WERI-Rb-1 (cell line): Measurements from ENCODE around the gene FAM25A.
"Not testable (repeated sequence)": the region's sequence is repeated elsewhere in the genome, so short reads cannot be mapped to it uniquely, and the experiment has no call there.

Experiments
- DNase-seq: peaks from one replicate; pipeline ENCODE4 v3.0.0-alpha.2; 2020
- H3K27ac ChIP-seq: fragments of 250-450 bp; sonication (Bioruptor Pico); 2 replicates; pipeline ENCODE4 v1.5.1; 2020; ENCODE audit warnings: mild to moderate bottlenecking, moderate library complexity
- H3K27me3 ChIP-seq: fragments of 250-450 bp; sonication (Bioruptor Pico); 2 replicates; pipeline ENCODE4 v1.5.1; 2021; ENCODE audit warnings: mild to moderate bottlenecking, low read depth, moderate library complexity; ENCODE audit not compliant: insufficient read depth, severe bottlenecking
- H3K36me3 ChIP-seq: fragments of 250-450 bp; sonication (Bioruptor Pico); 2 replicates; pipeline ENCODE4 v1.5.1; 2020; ENCODE audit warnings: mild to moderate bottlenecking, moderate library complexity
- H3K4me3 ChIP-seq: 2 replicates; pipeline ENCODE4 v1.5.1; 2011; ENCODE audit warnings: low read depth, mild to moderate bottlenecking, control low read depth, low read length
- H3K9me3 ChIP-seq: fragments of 250-450 bp; sonication (Bioruptor Pico); 2 replicates; pipeline ENCODE4 v1.5.1; 2021; ENCODE audit warnings: mild to moderate bottlenecking, moderate library complexity; ENCODE audit not compliant: severe bottlenecking
- TF ChIP-seq, protein P1 (sequence below): IDR thresholded peaks from 2 replicates; pipeline ENCODE4 v1.5.1; 2011; ENCODE audit warnings: low read depth, mild to moderate bottlenecking, control low read depth, inconsistent platforms, low read length

Gene FAM25A

DNA sequence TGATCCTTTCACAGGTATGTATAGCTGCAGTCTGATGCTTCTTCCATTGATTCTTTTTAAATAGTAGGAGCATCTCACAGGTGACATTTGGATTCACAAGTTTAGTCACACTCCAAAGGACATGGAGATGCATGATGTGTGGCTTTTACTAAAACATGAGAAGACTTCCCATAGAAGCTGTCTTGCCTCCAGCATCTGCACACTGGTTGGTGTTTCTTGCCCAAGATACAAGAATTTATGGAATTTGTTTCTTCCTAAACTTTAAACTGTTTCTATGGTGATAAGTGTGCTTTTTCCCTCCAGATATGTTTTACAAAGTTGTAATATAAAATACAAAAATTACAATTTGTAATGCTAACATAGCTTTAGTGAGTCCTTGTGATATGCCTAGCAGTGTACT, 27.6 kb upstream of the FAM25A start:
- TF ChIP-seq, protein P1, sequence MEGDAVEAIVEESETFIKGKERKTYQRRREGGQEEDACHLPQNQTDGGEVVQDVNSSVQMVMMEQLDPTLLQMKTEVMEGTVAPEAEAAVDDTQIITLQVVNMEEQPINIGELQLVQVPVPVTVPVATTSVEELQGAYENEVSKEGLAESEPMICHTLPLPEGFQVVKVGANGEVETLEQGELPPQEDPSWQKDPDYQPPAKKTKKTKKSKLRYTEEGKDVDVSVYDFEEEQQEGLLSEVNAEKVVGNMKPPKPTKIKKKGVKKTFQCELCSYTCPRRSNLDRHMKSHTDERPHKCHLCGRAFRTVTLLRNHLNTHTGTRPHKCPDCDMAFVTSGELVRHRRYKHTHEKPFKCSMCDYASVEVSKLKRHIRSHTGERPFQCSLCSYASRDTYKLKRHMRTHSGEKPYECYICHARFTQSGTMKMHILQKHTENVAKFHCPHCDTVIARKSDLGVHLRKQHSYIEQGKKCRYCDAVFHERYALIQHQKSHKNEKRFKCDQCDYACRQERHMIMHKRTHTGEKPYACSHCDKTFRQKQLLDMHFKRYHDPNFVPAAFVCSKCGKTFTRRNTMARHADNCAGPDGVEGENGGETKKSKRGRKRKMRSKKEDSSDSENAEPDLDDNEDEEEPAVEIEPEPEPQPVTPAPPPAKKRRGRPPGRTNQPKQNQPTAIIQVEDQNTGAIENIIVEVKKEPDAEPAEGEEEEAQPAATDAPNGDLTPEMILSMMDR, result no peak
- Histone ChIP-seq H3K27ac (no peak overlapping the region), H3K27me3 (no peaks in the 10 kb centered on the region), H3K9me3 (no peaks in the 10 kb centered on the region), H3K36me3 (no peaks in the 10 kb centered on the region), H3K4me3 (no peak overlapping the region)
- no peak for DNase-seq

DNA sequence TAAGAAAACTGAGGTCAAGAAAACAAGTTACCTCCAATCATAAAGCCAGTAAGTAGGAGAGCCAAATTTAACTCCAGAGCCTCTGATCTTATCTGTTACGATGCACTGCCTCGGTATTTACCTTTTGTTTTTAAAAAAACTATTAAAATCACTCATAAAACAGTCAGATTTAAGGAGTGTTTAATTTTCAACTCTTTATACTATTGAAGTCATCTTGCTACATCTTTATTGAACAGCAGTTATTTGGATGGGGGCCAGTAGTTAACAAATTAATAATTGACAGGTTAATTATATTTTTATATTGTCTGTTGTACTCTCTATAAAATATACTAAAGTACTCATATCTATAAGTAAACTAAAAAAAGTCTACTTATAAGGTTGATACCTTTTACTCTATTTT, 27.2 kb upstream of the FAM25A start:
- Histone ChIP-seq H3K27me3 (no peaks in the 10 kb centered on the region), H3K36me3 (no peaks in the 10 kb centered on the region), H3K9me3 (no peaks in the 10 kb centered on the region), H3K4me3 (no peak overlapping the region), H3K27ac (no peak overlapping the region)
- TF ChIP-seq, protein P1, result no peak
- no peak for DNase-seq

DNA sequence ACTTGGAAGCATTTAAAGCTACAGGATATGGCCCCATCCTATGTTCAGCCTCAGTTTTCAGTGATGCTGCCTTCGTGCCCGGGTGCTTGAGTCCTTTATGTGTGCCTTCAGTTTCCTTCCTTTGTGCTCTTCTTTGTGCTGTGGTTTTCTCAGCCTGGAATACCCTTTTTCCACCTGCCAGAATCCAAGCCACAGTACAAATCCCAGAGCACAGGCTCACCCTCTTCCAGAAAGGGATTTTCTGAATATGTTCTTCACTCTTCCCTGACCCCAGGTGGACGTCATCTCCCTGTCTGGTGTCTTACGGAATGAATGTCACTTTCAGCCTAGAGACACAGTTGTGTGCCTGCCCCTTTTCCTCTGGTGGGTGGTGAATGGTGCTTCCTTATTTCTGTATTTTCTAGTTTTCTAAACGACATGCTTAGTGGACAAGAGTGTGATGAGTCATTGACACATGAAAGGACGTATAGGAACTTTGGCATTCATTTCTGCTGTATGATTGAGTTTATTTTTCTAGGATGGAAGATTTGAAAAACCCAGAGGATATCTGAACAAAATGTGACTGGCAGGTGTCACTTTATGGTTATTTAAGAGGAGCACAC, 20.2 kb upstream of the FAM25A start:
- not testable (repeated sequence) for H3K9me3 ChIP-seq, H3K27me3 ChIP-seq, H3K27ac ChIP-seq, DNase-seq, H3K36me3 ChIP-seq, H3K4me3 ChIP-seq

DNA sequence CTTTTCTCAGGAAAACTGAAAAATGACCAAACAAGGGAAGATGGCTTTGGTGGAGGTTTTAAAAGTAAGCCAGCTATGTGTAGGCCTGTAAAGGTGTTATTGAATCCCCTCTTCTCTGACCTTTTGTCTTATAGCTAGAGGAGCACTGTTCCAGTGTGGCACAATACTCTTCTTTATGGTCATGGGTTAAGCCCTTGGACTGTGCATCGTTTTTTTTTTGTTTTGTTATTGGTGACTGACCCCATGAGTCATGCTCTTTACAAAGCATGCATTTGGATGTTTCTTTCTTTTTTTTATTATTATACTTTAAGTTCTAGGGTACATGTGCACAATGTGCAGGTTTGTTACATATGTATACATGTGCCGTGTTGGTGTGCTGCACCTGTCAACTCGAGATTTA, 19.6 kb upstream of the FAM25A start:
- no peak for DNase-seq
- H3K36me3 ChIP-seq, result no peaks in the 10 kb centered on the region
- H3K9me3 ChIP-seq, result no peaks in the 10 kb centered on the region
- H3K27me3 ChIP-seq, result no peaks in the 10 kb centered on the region
- TF ChIP-seq, protein P1, result no peak
- H3K27ac ChIP-seq, result no peak overlapping the region
- H3K4me3 ChIP-seq, result no peak overlapping the region

DNA sequence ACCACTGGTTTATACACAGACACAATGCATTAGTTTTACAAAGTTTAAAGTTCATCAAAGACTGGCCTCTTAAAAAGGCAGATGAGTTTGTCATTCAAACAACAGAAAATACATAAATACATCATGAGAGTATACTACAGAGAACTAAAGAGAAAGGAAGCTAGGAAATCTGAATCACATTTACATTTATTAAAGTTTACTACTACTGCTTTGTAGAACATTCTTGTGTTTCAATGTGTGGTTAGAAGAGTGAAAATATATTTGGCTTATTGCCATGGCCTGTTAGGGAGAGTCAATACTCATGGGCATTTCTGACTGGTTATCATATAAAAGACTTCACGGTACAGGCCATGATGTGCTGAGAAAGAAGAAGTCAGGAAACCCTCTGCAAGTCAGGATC, 13.0 kb upstream of the FAM25A start:
- not testable (repeated sequence) for H3K27me3 ChIP-seq, H3K4me3 ChIP-seq, H3K36me3 ChIP-seq, H3K27ac ChIP-seq, H3K9me3 ChIP-seq, DNase-seq

DNA sequence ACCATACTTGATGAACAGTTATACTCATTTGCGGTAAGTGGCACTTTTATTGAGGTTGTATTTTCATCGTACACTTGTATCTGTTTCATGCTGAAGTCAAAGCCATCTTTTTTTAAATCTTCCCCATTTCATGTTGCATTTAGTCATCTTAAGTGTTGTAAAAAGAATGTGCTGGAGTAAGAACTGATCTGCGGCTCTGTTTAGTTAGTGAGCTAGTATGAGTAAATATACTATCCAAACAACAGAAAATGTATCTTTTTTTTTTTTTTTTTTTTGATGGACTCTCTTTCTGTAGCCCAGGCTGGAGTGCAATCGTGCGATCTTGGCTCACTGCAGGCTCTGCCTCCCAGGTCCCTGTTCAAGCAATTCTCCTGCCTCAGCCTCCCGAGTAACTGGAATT, 12.4 kb upstream of the FAM25A start:
- not testable (repeated sequence) for DNase-seq

DNA sequence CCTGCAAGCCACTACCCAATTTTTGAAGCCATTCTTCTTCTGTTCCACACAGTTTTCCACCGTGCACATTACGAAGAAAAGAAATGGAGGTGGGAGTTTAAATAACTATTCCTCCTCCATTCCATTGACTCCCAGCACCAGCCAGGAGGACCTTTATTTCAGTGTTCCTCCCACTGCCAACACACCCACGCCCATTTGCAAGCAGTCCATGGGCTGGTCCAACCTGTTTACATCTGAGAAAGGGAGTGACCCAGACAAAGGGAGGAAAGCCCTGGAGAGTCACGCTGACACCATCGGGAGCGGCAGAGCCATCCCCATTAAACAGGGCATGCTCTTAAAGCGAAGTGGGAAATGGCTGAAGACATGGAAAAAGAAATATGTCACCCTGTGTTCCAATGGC, 11.8 kb upstream of the FAM25A start:
- H3K27me3 ChIP-seq, H3K36me3 ChIP-seq, H3K4me3 ChIP-seq, H3K27ac ChIP-seq, H3K9me3 ChIP-seq, DNase-seq: not testable (repeated sequence)

More for the DNA sequence above, 12.4 kb upstream of the FAM25A start:
- not testable (repeated sequence) for H3K9me3 ChIP-seq, H3K27ac ChIP-seq, H3K4me3 ChIP-seq, H3K27me3 ChIP-seq, H3K36me3 ChIP-seq

DNA sequence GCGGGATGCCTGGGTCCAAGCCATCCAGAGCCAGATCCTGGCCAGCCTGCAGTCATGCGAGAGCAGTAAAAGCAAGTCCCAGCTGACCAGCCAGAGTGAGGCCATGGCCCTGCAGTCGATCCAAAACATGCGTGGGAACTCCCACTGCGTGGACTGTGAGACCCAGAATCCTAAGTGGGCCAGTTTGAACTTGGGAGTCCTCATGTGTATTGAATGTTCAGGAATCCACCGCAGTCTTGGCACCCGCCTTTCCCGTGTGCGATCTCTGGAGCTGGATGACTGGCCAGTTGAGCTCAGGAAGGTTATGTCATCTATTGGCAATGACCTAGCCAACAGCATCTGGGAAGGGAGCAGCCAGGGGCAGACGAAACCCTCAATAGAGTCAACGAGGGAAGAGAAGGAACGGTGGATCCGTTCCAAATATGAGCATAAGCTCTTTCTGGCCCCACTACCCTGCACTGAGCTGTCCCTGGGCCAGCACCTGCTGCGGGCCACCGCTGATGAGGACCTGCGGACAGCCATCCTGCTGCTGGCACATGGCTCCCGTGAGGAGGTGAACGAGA, 10.9 kb upstream of the FAM25A start:
- not testable (repeated sequence) for H3K27me3 ChIP-seq, H3K4me3 ChIP-seq, H3K36me3 ChIP-seq, H3K9me3 ChIP-seq, DNase-seq, H3K27ac ChIP-seq

DNA sequence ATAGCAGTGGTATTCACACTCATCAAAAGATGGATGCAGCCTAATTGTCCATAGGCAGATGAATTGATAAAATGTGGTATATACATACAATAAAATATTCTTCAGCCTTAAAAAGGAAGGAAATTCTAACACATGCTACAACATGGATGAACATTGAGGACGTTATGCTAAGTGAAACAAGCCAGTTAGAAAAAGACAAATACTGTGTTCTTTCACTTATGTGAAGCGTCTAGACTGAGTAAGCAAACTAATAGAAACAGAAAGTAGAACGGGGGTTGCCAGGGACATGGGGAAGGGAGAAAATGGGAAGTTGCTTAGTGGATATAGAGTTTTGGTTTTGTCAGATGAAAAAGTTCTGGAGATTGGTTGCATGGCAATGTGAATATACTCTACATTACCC, 6.6 kb upstream of the FAM25A start:
- H3K36me3 ChIP-seq, H3K27ac ChIP-seq, H3K9me3 ChIP-seq, H3K4me3 ChIP-seq, H3K27me3 ChIP-seq, DNase-seq: not testable (repeated sequence)

DNA sequence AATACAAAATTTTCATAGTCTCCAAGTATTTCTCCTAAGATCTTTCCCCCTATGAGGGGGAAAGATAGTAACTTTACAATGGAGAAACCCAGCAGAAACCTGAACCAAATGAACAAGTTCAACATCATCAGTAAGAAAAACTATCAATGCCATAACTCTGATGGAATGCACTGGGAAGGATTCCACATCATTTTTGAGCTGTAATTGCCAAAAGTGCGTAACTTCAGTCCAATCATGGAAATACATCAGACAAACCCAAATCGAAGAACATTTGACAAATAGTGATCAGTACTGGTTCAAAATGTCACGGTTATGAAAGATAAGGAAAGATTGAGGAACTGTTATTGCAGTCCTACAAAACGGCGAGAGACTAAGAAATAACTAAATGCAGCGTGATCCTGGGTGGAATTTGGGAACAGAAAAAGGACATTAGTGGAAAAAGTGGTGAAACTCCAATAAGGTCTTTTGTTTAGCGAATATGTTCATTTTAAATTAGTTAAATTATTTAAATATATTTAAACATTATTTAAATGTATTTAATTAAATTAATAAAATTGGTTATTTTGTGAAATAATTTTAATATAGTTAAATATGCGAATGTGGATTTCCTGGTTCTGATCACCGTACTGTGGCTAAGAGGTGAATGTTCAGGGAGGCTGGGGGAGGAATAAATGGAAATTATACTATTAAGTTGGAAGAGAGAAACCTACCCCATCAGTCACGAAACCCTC, 4.9 kb upstream of the FAM25A start:
- not testable (repeated sequence) for H3K27ac ChIP-seq, H3K9me3 ChIP-seq, DNase-seq, H3K36me3 ChIP-seq, H3K27me3 ChIP-seq, H3K4me3 ChIP-seq

DNA sequence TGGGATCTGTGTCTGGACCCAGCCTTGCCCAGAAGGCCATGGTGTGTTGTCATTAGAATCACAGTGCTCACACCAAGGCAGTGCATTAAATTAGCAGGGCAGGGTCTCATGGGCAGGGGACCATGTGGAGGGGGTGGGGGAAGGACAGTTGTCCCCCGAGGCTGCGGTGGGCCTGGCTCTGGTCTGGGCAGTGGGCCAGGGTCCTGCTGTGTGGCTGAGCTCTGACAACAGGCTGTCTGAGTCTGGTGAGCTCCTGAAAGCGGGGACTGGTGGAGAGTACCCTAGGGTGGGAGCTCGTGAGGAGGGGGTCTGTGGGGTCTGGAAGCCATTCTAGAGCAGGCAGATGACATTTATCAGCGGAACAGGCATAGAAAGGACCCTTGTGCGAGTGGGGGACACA, 2.0 kb upstream of the FAM25A start:
- not testable (repeated sequence) for H3K36me3 ChIP-seq, H3K27ac ChIP-seq, H3K9me3 ChIP-seq, H3K4me3 ChIP-seq, DNase-seq, H3K27me3 ChIP-seq
